Measurements from ENCODE around the gene MPP3. TPM values are rescaled to one million over a fixed set of nuclear protein-coding genes. Genes with fewer than 3 reads are reported as not detected.

The MPP3 gene
- total and polyA plus RNA-seq, 9 of the 15 experiments (the other 6 are each of a cell fraction or from before 2014, with no cell fraction given): 0.41 to 10.4 (median 4.5) TPM

DNA sequence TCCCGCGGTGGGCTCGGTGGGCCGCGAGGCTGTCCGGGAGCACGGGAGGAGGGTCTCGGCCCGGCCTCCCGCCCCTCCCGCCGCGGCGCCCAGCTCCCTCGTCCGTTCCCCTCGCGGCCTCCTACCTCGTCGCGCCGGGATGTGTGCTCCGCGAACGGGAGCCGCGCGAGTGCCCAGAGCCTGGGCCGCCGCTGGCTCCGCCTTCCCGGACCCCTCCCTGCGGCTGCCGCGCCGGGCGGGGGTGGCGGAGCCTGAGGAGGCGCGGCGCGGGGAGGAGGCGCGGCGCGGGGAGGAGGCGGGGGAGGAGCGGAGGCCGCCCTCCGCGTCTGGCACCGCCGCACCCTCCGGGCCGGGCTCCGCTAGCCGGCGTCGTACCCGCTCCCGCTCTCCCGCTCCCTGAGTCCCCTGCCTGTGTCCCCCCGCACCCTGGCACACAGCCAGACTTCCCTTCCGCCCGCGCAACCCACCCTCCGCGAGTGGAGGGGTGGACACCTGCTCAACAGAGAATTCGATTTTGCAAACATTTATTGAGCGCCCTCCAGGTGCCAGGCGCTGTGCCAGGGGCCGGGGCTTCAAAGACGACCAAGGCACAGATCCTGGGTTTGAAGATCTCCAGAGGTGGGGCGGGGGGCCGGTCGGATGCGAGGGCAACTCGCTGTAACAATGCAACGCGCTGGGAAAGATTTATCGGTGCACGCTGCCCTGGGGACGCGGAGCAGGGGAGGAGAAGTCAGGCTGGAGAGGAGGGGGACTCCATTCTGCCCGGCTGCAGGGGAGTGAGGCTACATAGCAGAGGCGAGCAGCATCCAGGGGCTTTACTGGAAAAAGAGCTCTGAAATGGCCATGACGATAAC is at the start of gene MPP3 (continued):
- TF ChIP-seq ZNF184 (CRISPR knock-in tag; IDR thresholded peaks at IDR 0.05) (no peak), RCOR1 (IDR thresholded peaks at IDR 0.05; ENCODE audit: borderline replicate concordance in 1 of 2, low read depth in 2 of 2, low read length in 2 of 2) (no peak), ZFX (CRISPR knock-in tag; IDR thresholded peaks at IDR 0.05) (peak; percentile 56; the same call in 1 of the 2 replicates), MYC (IDR thresholded peaks at IDR 0.05; ENCODE audit: low read depth, low read length) (peak; percentile 13; the same call in 1 of the 2 replicates), MYC (CRISPR knock-in tag; IDR thresholded peaks at IDR 0.05; ENCODE audit: borderline replicate concordance, low read depth) (no peak), ELF4 (CRISPR knock-in tag; IDR thresholded peaks at IDR 0.05) (no peak), CTBP1 (IDR thresholded peaks at IDR 0.05; ENCODE audit: borderline replicate concordance) (peak; percentile 72), HES1 (IDR thresholded peaks at IDR 0.05; ENCODE audit: low read depth) (no peak), PHF8 (IDR thresholded peaks at IDR 0.05; ENCODE audit: borderline replicate concordance, low read length) (peak; percentile 68; the same call in 1 of the 2 replicates), ZNF3 (CRISPR knock-in tag; IDR thresholded peaks at IDR 0.05) (no peak), E2F6 (IDR thresholded peaks at IDR 0.05; ENCODE audit: borderline replicate concordance in 1 of 2, extremely low read depth in 1 of 2, insufficient read depth in 1 of 2, insufficient read length in 1 of 2, low read depth in 1 of 2, low read length in 1 of 2, poor library complexity in 1 of 2, severe bottlenecking in 1 of 2) (peak; percentile 16 to 71), GMEB1 (CRISPR knock-in tag; IDR thresholded peaks at IDR 0.05) (peak; percentile 65), CHCHD3 (CRISPR knock-in tag; IDR thresholded peaks at IDR 0.05) (no peak), ZFP1 (CRISPR knock-in tag; IDR thresholded peaks at IDR 0.05) (no peak), HMGN3 (IDR thresholded peaks at IDR 0.05; ENCODE audit: borderline replicate concordance, extremely low read depth, insufficient read length, low read depth, low read length) (peak; percentile 35)
- TF ChIP-seq, protein P1, sequence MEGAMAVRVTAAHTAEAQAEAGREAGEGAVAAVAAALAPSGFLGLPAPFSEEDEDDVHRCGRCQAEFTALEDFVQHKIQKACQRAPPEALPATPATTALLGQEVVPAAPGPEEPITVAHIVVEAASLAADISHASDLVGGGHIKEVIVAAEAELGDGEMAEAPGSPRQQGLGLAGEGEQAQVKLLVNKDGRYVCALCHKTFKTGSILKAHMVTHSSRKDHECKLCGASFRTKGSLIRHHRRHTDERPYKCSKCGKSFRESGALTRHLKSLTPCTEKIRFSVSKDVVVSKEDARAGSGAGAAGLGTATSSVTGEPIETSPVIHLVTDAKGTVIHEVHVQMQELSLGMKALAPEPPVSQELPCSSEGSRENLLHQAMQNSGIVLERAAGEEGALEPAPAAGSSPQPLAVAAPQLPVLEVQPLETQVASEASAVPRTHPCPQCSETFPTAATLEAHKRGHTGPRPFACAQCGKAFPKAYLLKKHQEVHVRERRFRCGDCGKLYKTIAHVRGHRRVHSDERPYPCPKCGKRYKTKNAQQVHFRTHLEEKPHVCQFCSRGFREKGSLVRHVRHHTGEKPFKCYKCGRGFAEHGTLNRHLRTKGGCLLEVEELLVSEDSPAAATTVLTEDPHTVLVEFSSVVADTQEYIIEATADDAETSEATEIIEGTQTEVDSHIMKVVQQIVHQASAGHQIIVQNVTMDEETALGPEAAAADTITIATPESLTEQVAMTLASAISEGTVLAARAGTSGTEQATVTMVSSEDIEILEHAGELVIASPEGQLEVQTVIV (CRISPR knock-in tag; IDR thresholded peaks at IDR 0.05; ENCODE audit: borderline replicate concordance): no peak
- TF ChIP-seq, protein P2, sequence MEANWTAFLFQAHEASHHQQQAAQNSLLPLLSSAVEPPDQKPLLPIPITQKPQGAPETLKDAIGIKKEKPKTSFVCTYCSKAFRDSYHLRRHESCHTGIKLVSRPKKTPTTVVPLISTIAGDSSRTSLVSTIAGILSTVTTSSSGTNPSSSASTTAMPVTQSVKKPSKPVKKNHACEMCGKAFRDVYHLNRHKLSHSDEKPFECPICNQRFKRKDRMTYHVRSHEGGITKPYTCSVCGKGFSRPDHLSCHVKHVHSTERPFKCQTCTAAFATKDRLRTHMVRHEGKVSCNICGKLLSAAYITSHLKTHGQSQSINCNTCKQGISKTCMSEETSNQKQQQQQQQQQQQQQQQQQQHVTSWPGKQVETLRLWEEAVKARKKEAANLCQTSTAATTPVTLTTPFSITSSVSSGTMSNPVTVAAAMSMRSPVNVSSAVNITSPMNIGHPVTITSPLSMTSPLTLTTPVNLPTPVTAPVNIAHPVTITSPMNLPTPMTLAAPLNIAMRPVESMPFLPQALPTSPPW (CRISPR knock-in tag; IDR thresholded peaks at IDR 0.05): peak; percentile 84

Data from K562 (cell line).